ENCODE data around the gene CFAP58. TPM values are rescaled to one million over a fixed set of nuclear protein-coding genes. Genes with fewer than 3 reads are reported as not detected.

The CFAP58 gene
- total RNA-seq (under 1 TPM; 0.08 to 0.09 TPM), polyA plus RNA-seq (under 1 TPM in 1 of 2 donors, not detected in 1; 0.01 TPM)

- Histone ChIP-seq H3K9me3 (ENCODE audit: control insufficient read depth in 4 of 4, low read length in 3 of 4) (no peaks in the 10 kb centered on the region), H3K27ac (ENCODE audit: low read depth in 1 of 2, low read length in 2 of 2) (peak within 1 kb of the TSS; percentile 21 to 34), H3K4me3 (ENCODE audit: low read depth in 1 of 3, low read length in 3 of 3) (peak within 1 kb of the TSS; percentile 20 to 59 (median 21)), H3K27me3 (ENCODE audit: control insufficient read depth in 4 of 4, insufficient read depth in 4 of 4, low read length in 3 of 4) (no peaks in the 10 kb centered on the region), H3K4me1 (ENCODE audit: control insufficient read depth in 4 of 4, insufficient read depth in 4 of 4, low read length in 3 of 4) (peaks cover 0 to 27% (median 22%) of the 10 kb centered on the region in 4 donors), H3K9ac (ENCODE audit: low read depth in 1 of 2, low read length in 2 of 2) (no peak within 1 kb of the TSS), H3K36me3 (ENCODE audit: control insufficient read depth in 4 of 4, insufficient read depth in 3 of 4, low read depth in 1 of 4, low read length in 3 of 4) (no peaks in the 10 kb centered on the region)
- WGBS = 3% methylated on average over 43 of the region's 43 CpGs
- peak; percentile 96 for DNase-seq (ENCODE audit: low spot score)
- TF ChIP-seq NR2F2 (IDR thresholded peaks at IDR 0.05) (peak; percentile 8), FOXA1 (IDR thresholded peaks at IDR 0.05) (no peak), RAD21 (IDR thresholded peaks at IDR 0.05) (peak; percentile 56 to 62), EGR1 (IDR thresholded peaks at IDR 0.05; ENCODE audit: low read depth in 2 of 2) (peak in 1 of 2 donors; percentile 69), SP1 (IDR thresholded peaks at IDR 0.05) (peak; percentile 58), GABPA (IDR thresholded peaks at IDR 0.05 in 1 of 2, conservative IDR thresholded peaks at IDR 0.05 in 1 of 2) (peak in 1 of 2 donors; percentile 29), FOXA2 (IDR thresholded peaks at IDR 0.05) (no peak), HNF4A (conservative IDR thresholded peaks at IDR 0.05) (peak in 1 of 2 donors; percentile 23), TAF1 (conservative IDR thresholded peaks at IDR 0.05) (no peak), YY1 (IDR thresholded peaks at IDR 0.05) (peak; percentile 33), JUND (IDR thresholded peaks at IDR 0.05) (no peak)
- TF ChIP-seq, protein P1, sequence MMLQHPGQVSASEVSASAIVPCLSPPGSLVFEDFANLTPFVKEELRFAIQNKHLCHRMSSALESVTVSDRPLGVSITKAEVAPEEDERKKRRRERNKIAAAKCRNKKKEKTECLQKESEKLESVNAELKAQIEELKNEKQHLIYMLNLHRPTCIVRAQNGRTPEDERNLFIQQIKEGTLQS (IDR thresholded peaks at IDR 0.05) = no peak
- TF ChIP-seq, protein P2, sequence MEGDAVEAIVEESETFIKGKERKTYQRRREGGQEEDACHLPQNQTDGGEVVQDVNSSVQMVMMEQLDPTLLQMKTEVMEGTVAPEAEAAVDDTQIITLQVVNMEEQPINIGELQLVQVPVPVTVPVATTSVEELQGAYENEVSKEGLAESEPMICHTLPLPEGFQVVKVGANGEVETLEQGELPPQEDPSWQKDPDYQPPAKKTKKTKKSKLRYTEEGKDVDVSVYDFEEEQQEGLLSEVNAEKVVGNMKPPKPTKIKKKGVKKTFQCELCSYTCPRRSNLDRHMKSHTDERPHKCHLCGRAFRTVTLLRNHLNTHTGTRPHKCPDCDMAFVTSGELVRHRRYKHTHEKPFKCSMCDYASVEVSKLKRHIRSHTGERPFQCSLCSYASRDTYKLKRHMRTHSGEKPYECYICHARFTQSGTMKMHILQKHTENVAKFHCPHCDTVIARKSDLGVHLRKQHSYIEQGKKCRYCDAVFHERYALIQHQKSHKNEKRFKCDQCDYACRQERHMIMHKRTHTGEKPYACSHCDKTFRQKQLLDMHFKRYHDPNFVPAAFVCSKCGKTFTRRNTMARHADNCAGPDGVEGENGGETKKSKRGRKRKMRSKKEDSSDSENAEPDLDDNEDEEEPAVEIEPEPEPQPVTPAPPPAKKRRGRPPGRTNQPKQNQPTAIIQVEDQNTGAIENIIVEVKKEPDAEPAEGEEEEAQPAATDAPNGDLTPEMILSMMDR (IDR thresholded peaks at IDR 0.05; ENCODE audit: low read depth, low read length, missing input control) = peak; percentile 64
- TF ChIP-seq, protein P3, sequence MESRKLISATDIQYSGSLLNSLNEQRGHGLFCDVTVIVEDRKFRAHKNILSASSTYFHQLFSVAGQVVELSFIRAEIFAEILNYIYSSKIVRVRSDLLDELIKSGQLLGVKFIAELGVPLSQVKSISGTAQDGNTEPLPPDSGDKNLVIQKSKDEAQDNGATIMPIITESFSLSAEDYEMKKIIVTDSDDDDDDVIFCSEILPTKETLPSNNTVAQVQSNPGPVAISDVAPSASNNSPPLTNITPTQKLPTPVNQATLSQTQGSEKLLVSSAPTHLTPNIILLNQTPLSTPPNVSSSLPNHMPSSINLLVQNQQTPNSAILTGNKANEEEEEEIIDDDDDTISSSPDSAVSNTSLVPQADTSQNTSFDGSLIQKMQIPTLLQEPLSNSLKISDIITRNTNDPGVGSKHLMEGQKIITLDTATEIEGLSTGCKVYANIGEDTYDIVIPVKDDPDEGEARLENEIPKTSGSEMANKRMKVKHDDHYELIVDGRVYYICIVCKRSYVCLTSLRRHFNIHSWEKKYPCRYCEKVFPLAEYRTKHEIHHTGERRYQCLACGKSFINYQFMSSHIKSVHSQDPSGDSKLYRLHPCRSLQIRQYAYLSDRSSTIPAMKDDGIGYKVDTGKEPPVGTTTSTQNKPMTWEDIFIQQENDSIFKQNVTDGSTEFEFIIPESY (IDR thresholded peaks at IDR 0.05) = no peak
- TF ChIP-seq, protein P4, sequence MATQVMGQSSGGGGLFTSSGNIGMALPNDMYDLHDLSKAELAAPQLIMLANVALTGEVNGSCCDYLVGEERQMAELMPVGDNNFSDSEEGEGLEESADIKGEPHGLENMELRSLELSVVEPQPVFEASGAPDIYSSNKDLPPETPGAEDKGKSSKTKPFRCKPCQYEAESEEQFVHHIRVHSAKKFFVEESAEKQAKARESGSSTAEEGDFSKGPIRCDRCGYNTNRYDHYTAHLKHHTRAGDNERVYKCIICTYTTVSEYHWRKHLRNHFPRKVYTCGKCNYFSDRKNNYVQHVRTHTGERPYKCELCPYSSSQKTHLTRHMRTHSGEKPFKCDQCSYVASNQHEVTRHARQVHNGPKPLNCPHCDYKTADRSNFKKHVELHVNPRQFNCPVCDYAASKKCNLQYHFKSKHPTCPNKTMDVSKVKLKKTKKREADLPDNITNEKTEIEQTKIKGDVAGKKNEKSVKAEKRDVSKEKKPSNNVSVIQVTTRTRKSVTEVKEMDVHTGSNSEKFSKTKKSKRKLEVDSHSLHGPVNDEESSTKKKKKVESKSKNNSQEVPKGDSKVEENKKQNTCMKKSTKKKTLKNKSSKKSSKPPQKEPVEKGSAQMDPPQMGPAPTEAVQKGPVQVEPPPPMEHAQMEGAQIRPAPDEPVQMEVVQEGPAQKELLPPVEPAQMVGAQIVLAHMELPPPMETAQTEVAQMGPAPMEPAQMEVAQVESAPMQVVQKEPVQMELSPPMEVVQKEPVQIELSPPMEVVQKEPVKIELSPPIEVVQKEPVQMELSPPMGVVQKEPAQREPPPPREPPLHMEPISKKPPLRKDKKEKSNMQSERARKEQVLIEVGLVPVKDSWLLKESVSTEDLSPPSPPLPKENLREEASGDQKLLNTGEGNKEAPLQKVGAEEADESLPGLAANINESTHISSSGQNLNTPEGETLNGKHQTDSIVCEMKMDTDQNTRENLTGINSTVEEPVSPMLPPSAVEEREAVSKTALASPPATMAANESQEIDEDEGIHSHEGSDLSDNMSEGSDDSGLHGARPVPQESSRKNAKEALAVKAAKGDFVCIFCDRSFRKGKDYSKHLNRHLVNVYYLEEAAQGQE (IDR thresholded peaks at IDR 0.05) = no peak
These were observed at the start of gene CFAP58 for GRCh38 chr10:104353325-104354048. CFAP58 (plus strand) TSS chr10:104353833; CDS start chr10:104353898, 65 bp downstream.

Data from liver (tissue), 9 donors.